Neural cell (in vitro differentiated cells): ENCODE data around the gene EPB41L2. TPM values are rescaled to one million over a fixed set of nuclear protein-coding genes. Genes with fewer than 3 reads are reported as not detected.

Source experiments
- H2AFZ ChIP-seq: fragments of 200-600, 300-800 bp; sonication (generic), shearing (Covaris generic); 2 replicates; pipeline ENCODE4 v1.6.0; 2014; ENCODE audit warnings: low read depth, mild to moderate bottlenecking, antibody characterized with exemption, low read length, moderate library complexity
- H3F3A ChIP-seq: fragments of 200-600 bp; shearing (Covaris generic); 2 replicates; pipeline ENCODE4 v1.6.1; 2016; ENCODE audit warnings: mild to moderate bottlenecking, moderate library complexity, mixed read lengths, antibody characterized with exemption, low read length; ENCODE audit not compliant: insufficient read depth, poor library complexity, severe bottlenecking
- H3K27ac ChIP-seq: fragments of 200-600, 300-800 bp; sonication (generic), shearing (Covaris generic); 2 replicates; pipeline ENCODE4 v1.5.1; 2014; ENCODE audit warnings: mild to moderate bottlenecking, low read length, moderate library complexity
- H3K27me3 ChIP-seq: fragments of 300-800, 200-600 bp; sonication (generic), shearing (Covaris generic); 2 replicates; pipeline ENCODE4 v1.6.0; 2014; ENCODE audit warnings: mild to moderate bottlenecking, low read depth, low read length, moderate library complexity; ENCODE audit not compliant: insufficient read depth
- H3K36me3 ChIP-seq: fragments of 300-800, 200-600 bp; sonication (generic), shearing (Covaris generic); 2 replicates; pipeline ENCODE4 v1.5.1; 2014; ENCODE audit warnings: mild to moderate bottlenecking, antibody characterized with exemption, low read length, moderate library complexity; ENCODE audit not compliant: insufficient read depth
- H3K4me2 ChIP-seq: fragments of 300-800, 200-600 bp; sonication (generic), shearing (Covaris generic); 2 replicates; pipeline ENCODE4 v1.6.0; 2014; ENCODE audit warnings: mild to moderate bottlenecking, low read length
- H3K4me3 ChIP-seq: fragments of 300-800, 200-600 bp; sonication (generic), shearing (Covaris generic); 2 replicates; pipeline ENCODE4 v1.5.1; 2014; ENCODE audit warnings: mild to moderate bottlenecking, low read length, moderate library complexity
- H3K79me2 ChIP-seq: fragments of 200-600 bp; shearing (Covaris generic); replicated peaks from 2 replicates; pipeline ENCODE4 v1.6.0; 2014; ENCODE audit warnings: mild to moderate bottlenecking, low read length, moderate library complexity; ENCODE audit not compliant: insufficient read depth
- H3K9ac ChIP-seq: fragments of 300-800, 200-600 bp; sonication (generic), shearing (Covaris generic); 2 replicates; pipeline ENCODE4 v1.6.1; 2016; ENCODE audit warnings: mild to moderate bottlenecking, low read length, mixed read lengths
- H3K9me2 ChIP-seq: fragments of 200-600 bp; shearing (Covaris generic); 2 replicates; pipeline ENCODE4 v1.6.1; 2016; ENCODE audit warnings: mild to moderate bottlenecking, low read length, mixed read lengths; ENCODE audit not compliant: insufficient read depth
- H3K9me3 ChIP-seq: fragments of 200-600, 300-800 bp; sonication (generic), shearing (Covaris generic); 2 replicates; pipeline ENCODE4 v1.6.1; 2016; ENCODE audit warnings: mild to moderate bottlenecking, mixed run types, low read length, moderate library complexity, mixed read lengths
- H4K20me1 ChIP-seq: fragments of 200-600 bp; shearing (Covaris generic); 2 replicates; pipeline ENCODE4 v1.6.1; 2016; ENCODE audit warnings: mild to moderate bottlenecking, mixed run types; ENCODE audit not compliant: insufficient read depth
- CTCF ChIP-seq: fragments of 450-650 bp; IDR thresholded peaks from 2 replicates; pipeline ENCODE4 v1.5.1; 2014; ENCODE audit warnings: antibody characterized with exemption, mild to moderate bottlenecking, moderate library complexity; ENCODE audit not compliant: poor library complexity, severe bottlenecking
- EP300 ChIP-seq: fragments of 450-650 bp; conservative IDR thresholded peaks from 2 replicates; pipeline ENCODE4 v1.6.1; 2014; ENCODE audit warnings: antibody characterized with exemption, mild to moderate bottlenecking, moderate library complexity; ENCODE audit not compliant: poor library complexity, severe bottlenecking
- EZH2 ChIP-seq: fragments of 200-600, 300-800 bp; shearing (Covaris generic), sonication (generic); IDR thresholded peaks from 2 replicates; pipeline ENCODE4 v1.6.1; 2014; ENCODE audit warnings: antibody characterized with exemption, low read length, borderline replicate concordance, mild to moderate bottlenecking; ENCODE audit not compliant: insufficient read depth, poor library complexity, severe bottlenecking
- MXI1 ChIP-seq: fragments of 450-650 bp; conservative IDR thresholded peaks from 2 replicates; pipeline ENCODE4 v1.6.1; 2014; ENCODE audit warnings: antibody characterized with exemption, mild to moderate bottlenecking; ENCODE audit not compliant: poor library complexity, severe bottlenecking
- POLR2AphosphoS5 ChIP-seq: IDR thresholded peaks from 2 replicates; pipeline ENCODE4 v1.6.1; 2012
- RAD21 ChIP-seq: fragments of 450-650 bp; conservative IDR thresholded peaks from 2 replicates; pipeline ENCODE4 v1.6.1; 2014; ENCODE audit warnings: antibody characterized with exemption, mild to moderate bottlenecking, moderate library complexity
- REST ChIP-seq: IDR thresholded peaks from 2 replicates; pipeline ENCODE4 v1.6.1; 2012; ENCODE audit warnings: borderline replicate concordance
- SMC3 ChIP-seq: fragments of 450-650 bp; conservative IDR thresholded peaks from 2 replicates; pipeline ENCODE4 v1.6.1; 2014; ENCODE audit warnings: antibody characterized with exemption, mild to moderate bottlenecking, moderate library complexity; ENCODE audit not compliant: poor library complexity
- TAF1 ChIP-seq: IDR thresholded peaks from 2 replicates; pipeline ENCODE4 v1.6.1; 2012; ENCODE audit warnings: low read depth
- polyA plus RNA-seq: library from polyadenylated mRNA; depleted of rRNA; stranded (reverse); fragments of >200 nt; gene quantifications from 2 replicates; pipeline ENCODE4 v1.2.3, GENCODE V29; 2014

Gene EPB41L2
- polyA plus RNA-seq, 1 donor from 2014 or later, result 13.5 TPM

- Histone ChIP-seq H3K36me3 (no peaks in the 10 kb centered on the region), H3K27me3 (no peaks in the 10 kb centered on the region), H3K9ac (no peak overlapping the region), H3K9me2 (no peaks in the 10 kb centered on the region), H3K9me3 (no peaks in the 10 kb centered on the region), H3K4me3 (no peak overlapping the region), H3K4me2 (no peak overlapping the region), H4K20me1 (no peaks in the 10 kb centered on the region), H3F3A (no peaks in the 10 kb centered on the region), H3K27ac (no peak overlapping the region), H2AFZ (no peak overlapping the region), H3K79me2 (no peaks in the 10 kb centered on the region)
- TF ChIP-seq RAD21 (no peak), REST (no peak), EP300 (no peak), SMC3 (no peak), CTCF (no peak), MXI1 (no peak), POLR2AphosphoS5 (no peak), EZH2 (no peak), TAF1 (no peak)
These were observed 47.9 kb downstream of the EPB41L2 start for GRCh38 chr6:131015025-131015591.

- Histone ChIP-seq H3K36me3 (no peaks in the 10 kb centered on the region), H3K27ac (no peak overlapping the region), H4K20me1 (no peaks in the 10 kb centered on the region), H3K79me2 (no peaks in the 10 kb centered on the region), H2AFZ (no peak overlapping the region), H3F3A (no peaks in the 10 kb centered on the region), H3K27me3 (no peaks in the 10 kb centered on the region), H3K4me3 (no peak overlapping the region), H3K9me2 (no peaks in the 10 kb centered on the region), H3K9ac (no peak overlapping the region), H3K4me2 (no peak overlapping the region), H3K9me3 (no peaks in the 10 kb centered on the region)
- no peak for TF ChIP-seq CTCF
- no peak for TF ChIP-seq POLR2AphosphoS5
- no peak for TF ChIP-seq EZH2
These were observed 48.8 kb downstream of the EPB41L2 start for GRCh38 chr6:131014080-131014776.
